ENCODE data around the gene GRPEL1. TPM values are rescaled to one million over a fixed set of nuclear protein-coding genes. Genes with fewer than 3 reads are reported as not detected.

Gene GRPEL1
- polyA plus RNA-seq, 1 of the 3 experiments (the other 2 are of a cell fraction) = 29.8 TPM

DNA sequence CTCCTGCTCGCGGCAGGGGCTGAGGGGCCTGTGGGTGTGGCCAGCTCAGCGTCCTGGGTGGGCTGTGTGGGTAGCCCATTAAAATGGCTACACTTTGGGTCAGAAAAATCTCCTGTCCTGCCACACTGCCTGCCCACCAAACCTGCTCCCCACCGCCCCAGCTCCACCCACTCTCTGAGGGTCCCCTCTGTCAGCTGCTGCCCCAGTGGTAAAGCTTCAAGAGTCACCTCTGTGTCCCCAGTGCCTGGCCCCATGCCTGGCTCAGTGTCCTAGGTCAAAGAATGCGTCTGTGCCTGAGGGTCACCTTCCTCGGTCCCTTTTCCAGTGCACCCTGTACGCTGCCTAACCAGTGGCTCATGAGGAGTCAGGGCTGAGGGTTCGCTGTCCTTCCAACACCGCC is 49.6 kb downstream of the GRPEL1 start:
- Histone ChIP-seq H3K4me3 (ENCODE audit: low read depth in 2 of 2, low read length in 1 of 2) (no peak overlapping the region), H3K4me1 (ENCODE audit: control insufficient read depth in 1 of 2, insufficient read depth in 2 of 2, low read depth in 1 of 2, low read length in 1 of 2) (peaks cover under 1 to 6% of the 10 kb centered on the region in 2 experiments; a peak in 2 of 4 replicates), H3K4me2 (no peak overlapping the region), H2AFZ (ENCODE audit: low read depth) (no peak overlapping the region), H3K27me3 (ENCODE audit: insufficient read depth) (no peaks in the 10 kb centered on the region), H3K27ac (ENCODE audit: low read depth in 2 of 2, low read length in 1 of 2) (no peak overlapping the region), H3K79me2 (ENCODE audit: insufficient read depth) (no peaks in the 10 kb centered on the region; the same call in 1 of the 2 replicates), H3K9me2 (no peaks in the 10 kb centered on the region), H3K9me3 (no peaks in the 10 kb centered on the region), H3K9ac (no peak overlapping the region), H3F3A (replicated peaks; ENCODE audit: insufficient read depth) (no peaks in the 10 kb centered on the region), H4K20me1 (ENCODE audit: insufficient read depth) (no peaks in the 10 kb centered on the region), H3K36me3 (replicated peaks in 1 of 2; ENCODE audit: control insufficient read depth in 1 of 2, insufficient read depth in 2 of 2, low read length in 1 of 2) (peaks cover 17 to 39% of the 10 kb centered on the region in 2 experiments)
- WGBS (ENCODE audit: low lambda C conversion rate) = 100% methylated on average over 4 of the region's 9 CpGs
- DNase-seq = no peak
- ChIA-PET CTCF (interaction anchor here (0.7 to 1.3 kb wide), 3 partner anchors 18 to 373 kb away, joined by 3 to 7 read pairs (median 3); no protein-coding TSS in a partner anchor), POLR2A (no interaction called here)
- TF ChIP-seq GATA2 (CRISPR knock-in tag; IDR thresholded peaks at IDR 0.05) = no peak

DNA sequence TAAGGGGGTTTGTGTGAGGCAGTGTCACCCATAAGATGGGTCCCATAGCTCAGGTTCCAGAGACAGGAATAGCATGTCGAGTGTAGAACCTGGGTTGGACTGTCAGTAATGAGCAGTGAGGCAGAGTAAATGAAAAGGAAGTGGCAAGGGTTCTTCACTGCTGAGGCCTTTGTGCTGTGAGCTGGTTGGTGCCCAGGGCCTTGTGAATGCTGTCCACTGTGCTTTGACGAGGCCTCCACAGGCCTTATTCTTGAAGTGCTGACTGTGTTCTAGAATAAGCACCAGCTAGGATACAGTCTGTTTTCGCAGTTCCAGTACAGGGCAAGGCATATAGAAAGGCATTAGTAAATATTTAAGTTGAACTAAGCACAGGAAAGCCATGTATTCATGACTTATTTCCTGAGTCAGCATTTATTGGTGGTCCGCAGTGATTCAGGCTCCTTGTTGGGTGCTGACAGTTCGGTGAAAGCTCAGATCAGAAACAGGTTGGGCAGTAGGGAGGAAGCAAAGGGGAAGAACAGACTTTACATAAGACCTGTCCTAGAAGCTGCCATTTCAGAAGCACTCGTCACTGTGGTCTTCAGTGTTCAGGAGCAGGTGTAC is 50.3 kb downstream of the GRPEL1 start:
- no peaks in the 10 kb centered on the region for H3K9me3 ChIP-seq
- WGBS (ENCODE audit: low lambda C conversion rate) = 94% methylated on average over 5 of the region's 6 CpGs
- ChIA-PET CTCF (interaction anchor here (1.2 to 1.3 kb wide), 3 partner anchors 19 to 54 kb away, joined by 3 to 7 read pairs (median 5); partner anchors contain the start of gene TADA2B), POLR2A (no interaction called here)
- DNase-seq = no peak
- no peaks in the 10 kb centered on the region for H3K79me2 ChIP-seq (ENCODE audit: insufficient read depth)
- H3K4me3 ChIP-seq (ENCODE audit: low read depth in 2 of 2, low read length in 1 of 2) = no peak overlapping the region
- H3K4me1 ChIP-seq (ENCODE audit: control insufficient read depth in 1 of 2, insufficient read depth in 2 of 2, low read depth in 1 of 2, low read length in 1 of 2) = peaks cover 5 to 6% of the 10 kb centered on the region in 2 experiments; a peak in 2 of 4 replicates
- H3K36me3 ChIP-seq (replicated peaks in 1 of 2; ENCODE audit: control insufficient read depth in 1 of 2, insufficient read depth in 2 of 2, low read length in 1 of 2) = peaks cover 24 to 46% of the 10 kb centered on the region in 2 experiments
- no peak overlapping the region for H2AFZ ChIP-seq (ENCODE audit: low read depth)
- H4K20me1 ChIP-seq (ENCODE audit: insufficient read depth) = no peaks in the 10 kb centered on the region
- H3K27me3 ChIP-seq (ENCODE audit: insufficient read depth) = no peaks in the 10 kb centered on the region
- no peak overlapping the region for H3K9ac ChIP-seq
- TF ChIP-seq, protein P1, sequence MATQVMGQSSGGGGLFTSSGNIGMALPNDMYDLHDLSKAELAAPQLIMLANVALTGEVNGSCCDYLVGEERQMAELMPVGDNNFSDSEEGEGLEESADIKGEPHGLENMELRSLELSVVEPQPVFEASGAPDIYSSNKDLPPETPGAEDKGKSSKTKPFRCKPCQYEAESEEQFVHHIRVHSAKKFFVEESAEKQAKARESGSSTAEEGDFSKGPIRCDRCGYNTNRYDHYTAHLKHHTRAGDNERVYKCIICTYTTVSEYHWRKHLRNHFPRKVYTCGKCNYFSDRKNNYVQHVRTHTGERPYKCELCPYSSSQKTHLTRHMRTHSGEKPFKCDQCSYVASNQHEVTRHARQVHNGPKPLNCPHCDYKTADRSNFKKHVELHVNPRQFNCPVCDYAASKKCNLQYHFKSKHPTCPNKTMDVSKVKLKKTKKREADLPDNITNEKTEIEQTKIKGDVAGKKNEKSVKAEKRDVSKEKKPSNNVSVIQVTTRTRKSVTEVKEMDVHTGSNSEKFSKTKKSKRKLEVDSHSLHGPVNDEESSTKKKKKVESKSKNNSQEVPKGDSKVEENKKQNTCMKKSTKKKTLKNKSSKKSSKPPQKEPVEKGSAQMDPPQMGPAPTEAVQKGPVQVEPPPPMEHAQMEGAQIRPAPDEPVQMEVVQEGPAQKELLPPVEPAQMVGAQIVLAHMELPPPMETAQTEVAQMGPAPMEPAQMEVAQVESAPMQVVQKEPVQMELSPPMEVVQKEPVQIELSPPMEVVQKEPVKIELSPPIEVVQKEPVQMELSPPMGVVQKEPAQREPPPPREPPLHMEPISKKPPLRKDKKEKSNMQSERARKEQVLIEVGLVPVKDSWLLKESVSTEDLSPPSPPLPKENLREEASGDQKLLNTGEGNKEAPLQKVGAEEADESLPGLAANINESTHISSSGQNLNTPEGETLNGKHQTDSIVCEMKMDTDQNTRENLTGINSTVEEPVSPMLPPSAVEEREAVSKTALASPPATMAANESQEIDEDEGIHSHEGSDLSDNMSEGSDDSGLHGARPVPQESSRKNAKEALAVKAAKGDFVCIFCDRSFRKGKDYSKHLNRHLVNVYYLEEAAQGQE (IDR thresholded peaks at IDR 0.05; ENCODE audit: low read depth, low read length) = no peak
- TF ChIP-seq JUND (IDR thresholded peaks at IDR 0.05) (no peak), TEAD4 (IDR thresholded peaks at IDR 0.05; ENCODE audit: borderline replicate concordance, insufficient read depth) (no peak), EZH2phosphoT487 (IDR thresholded peaks at IDR 0.05; ENCODE audit: borderline replicate concordance, low read depth) (no peak), TAF1 (IDR thresholded peaks at IDR 0.05; ENCODE audit: borderline replicate concordance, low read depth, low read length) (no peak), RXRA (IDR thresholded peaks at IDR 0.05; ENCODE audit: borderline replicate concordance, low read depth) (no peak), POLR2AphosphoS5 (IDR thresholded peaks at IDR 0.05; ENCODE audit: low read depth, low read length) (no peak)
- TF ChIP-seq, protein P2, sequence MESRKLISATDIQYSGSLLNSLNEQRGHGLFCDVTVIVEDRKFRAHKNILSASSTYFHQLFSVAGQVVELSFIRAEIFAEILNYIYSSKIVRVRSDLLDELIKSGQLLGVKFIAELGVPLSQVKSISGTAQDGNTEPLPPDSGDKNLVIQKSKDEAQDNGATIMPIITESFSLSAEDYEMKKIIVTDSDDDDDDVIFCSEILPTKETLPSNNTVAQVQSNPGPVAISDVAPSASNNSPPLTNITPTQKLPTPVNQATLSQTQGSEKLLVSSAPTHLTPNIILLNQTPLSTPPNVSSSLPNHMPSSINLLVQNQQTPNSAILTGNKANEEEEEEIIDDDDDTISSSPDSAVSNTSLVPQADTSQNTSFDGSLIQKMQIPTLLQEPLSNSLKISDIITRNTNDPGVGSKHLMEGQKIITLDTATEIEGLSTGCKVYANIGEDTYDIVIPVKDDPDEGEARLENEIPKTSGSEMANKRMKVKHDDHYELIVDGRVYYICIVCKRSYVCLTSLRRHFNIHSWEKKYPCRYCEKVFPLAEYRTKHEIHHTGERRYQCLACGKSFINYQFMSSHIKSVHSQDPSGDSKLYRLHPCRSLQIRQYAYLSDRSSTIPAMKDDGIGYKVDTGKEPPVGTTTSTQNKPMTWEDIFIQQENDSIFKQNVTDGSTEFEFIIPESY (IDR thresholded peaks at IDR 0.05; ENCODE audit: borderline replicate concordance, low read depth) = no peak
- TF ChIP-seq, protein P3, sequence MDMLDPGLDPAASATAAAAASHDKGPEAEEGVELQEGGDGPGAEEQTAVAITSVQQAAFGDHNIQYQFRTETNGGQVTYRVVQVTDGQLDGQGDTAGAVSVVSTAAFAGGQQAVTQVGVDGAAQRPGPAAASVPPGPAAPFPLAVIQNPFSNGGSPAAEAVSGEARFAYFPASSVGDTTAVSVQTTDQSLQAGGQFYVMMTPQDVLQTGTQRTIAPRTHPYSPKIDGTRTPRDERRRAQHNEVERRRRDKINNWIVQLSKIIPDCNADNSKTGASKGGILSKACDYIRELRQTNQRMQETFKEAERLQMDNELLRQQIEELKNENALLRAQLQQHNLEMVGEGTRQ (IDR thresholded peaks at IDR 0.05; ENCODE audit: borderline replicate concordance, low read depth, low read length) = no peak
- no peak overlapping the region for H3K4me2 ChIP-seq
- H3K9me2 ChIP-seq = no peaks in the 10 kb centered on the region
- H3F3A ChIP-seq (replicated peaks; ENCODE audit: insufficient read depth) = no peaks in the 10 kb centered on the region
- H3K27ac ChIP-seq (ENCODE audit: low read depth in 2 of 2, low read length in 1 of 2) = no peak overlapping the region

Data from SK-N-SH (cell line).